AG08395 (cell line): ENCODE measurements around the gene CD40.
"Not testable (repeated sequence)": the region's sequence is repeated elsewhere in the genome, so short reads cannot be mapped to it uniquely, and the experiment has no call there.

Experiments used
- DNase-seq: peaks from one replicate; pipeline ENCODE4 v3.0.0; 2012; ENCODE audit warnings: mixed read lengths, low spot score

The CD40 gene

GRCh38 chr20:46117704-46118467 is at the start of gene CD40:
Gene CD40 (plus strand): TSS chr20:46118314. CDS start chr20:46118344, 30 bp downstream.
- DNase-seq = peak; percentile 95

- peak; percentile 75 for DNase-seq
Measured at GRCh38 chr20:46070215-46070900, 47.8 kb upstream of the CD40 start.

GRCh38 chr20:46071573-46071972 is 46.5 kb upstream of the CD40 start:
- no peak for DNase-seq

GRCh38 chr20:46073024-46073423 is 45.1 kb upstream of the CD40 start:
- DNase-seq = no peak

- no peak for DNase-seq
Measured at GRCh38 chr20:46073443-46073842, 44.7 kb upstream of the CD40 start.

GRCh38 chr20:46074006-46074405 is 44.1 kb upstream of the CD40 start:
- DNase-seq = no peak

GRCh38 chr20:46076806-46077205 is 41.3 kb upstream of the CD40 start:
- no peak for DNase-seq

- DNase-seq = no peak
Measured at GRCh38 chr20:46077642-46078305, 40.3 kb upstream of the CD40 start.

GRCh38 chr20:46078954-46079353 is 39.2 kb upstream of the CD40 start:
- DNase-seq = no peak

GRCh38 chr20:46081074-46081473 is 37.0 kb upstream of the CD40 start:
- DNase-seq = no peak

GRCh38 chr20:46083101-46083500 is 35.0 kb upstream of the CD40 start:
- DNase-seq = no peak

GRCh38 chr20:46083531-46084061 is 34.5 kb upstream of the CD40 start:
- no peak for DNase-seq

- no peak for DNase-seq
Measured at GRCh38 chr20:46084805-46085178, 33.3 kb upstream of the CD40 start.

GRCh38 chr20:46085179-46085851 is 32.8 kb upstream of the CD40 start:
- no peak for DNase-seq

- no peak for DNase-seq
Measured at GRCh38 chr20:46087161-46087560, 31.0 kb upstream of the CD40 start.

GRCh38 chr20:46088409-46089166 is 29.5 kb upstream of the CD40 start:
- peak; percentile 12 for DNase-seq

GRCh38 chr20:46089167-46089416 is 29.0 kb upstream of the CD40 start:
- no peak for DNase-seq

GRCh38 chr20:46089417-46090388 is 28.4 kb upstream of the CD40 start, which contains the start of gene NCOA5:
Gene NCOA5 (minus strand): TSS chr20:46089962. CDS start chr20:46079424, 10,538 bp downstream.
- peak; percentile 97 for DNase-seq

GRCh38 chr20:46091622-46092535 is 26.2 kb upstream of the CD40 start:
- DNase-seq = not testable (repeated sequence)
